Measurements from ENCODE around the gene ARL6IP5.

The ARL6IP5 gene, protein sequence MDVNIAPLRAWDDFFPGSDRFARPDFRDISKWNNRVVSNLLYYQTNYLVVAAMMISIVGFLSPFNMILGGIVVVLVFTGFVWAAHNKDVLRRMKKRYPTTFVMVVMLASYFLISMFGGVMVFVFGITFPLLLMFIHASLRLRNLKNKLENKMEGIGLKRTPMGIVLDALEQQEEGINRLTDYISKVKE

DNA sequence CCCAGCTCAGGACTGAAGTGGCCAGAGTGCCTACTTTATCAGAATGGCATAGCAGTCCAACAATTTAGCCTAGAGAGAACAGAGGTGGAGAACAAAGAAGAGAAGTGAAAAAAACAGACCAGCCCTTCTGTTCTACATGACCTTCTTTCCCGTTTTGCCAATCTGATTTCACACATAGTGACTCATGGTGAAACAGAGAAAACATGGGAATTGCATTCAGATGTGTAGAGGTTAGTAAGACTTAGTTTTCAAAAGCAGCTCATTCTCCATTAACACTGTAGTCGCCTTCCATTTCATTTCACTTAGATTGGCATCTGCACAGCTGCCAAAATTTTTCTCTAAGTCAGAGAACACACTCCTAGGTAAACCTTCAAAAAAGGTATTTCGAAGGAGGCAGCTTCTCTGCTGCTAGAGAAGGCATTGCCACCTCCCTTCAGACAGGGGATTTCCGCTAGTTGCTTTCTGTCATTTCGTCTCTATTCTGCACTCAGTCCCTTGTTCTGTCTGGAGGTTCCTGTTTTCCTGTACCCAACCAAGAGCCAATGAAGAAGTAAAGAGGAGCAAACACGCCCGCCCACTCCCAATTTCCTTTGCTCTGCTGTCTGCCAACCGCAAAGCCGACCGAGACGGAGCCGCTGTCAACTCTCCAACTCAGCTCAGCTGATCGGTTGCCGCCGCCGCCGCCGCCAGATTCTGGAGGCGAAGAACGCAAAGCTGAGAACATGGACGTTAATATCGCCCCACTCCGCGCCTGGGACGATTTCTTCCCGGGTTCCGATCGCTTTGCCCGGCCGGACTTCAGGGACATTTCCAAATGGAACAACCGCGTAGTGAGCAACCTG, at the start of gene ARL6IP5:
Gene ARL6IP5, plus strand, starts transcription at position 612 of the 842 bp plus-strand sequence. Its CDS starts 111 bp downstream, at position 723.
- peak; percentile 94 for DNase-seq (ENCODE audit: low spot score)

DNA sequence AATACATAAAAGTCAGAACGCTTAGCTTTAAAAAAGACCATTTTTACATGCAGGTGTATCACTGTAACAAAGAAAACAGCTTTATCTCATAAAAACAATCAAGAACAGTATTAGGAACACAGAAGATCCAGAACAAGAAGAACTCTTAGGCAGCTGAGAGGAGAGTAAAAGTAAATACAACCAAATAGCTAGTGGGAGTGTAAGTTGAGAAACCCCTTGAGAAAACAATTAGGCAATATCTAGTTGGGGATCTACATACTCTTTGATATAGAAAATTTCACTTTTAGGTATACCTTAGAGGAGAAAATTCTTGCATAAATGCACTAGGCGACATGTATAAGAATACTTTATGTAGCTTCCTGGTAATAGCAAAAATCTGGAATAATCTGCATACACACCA, 40.1 kb upstream of the ARL6IP5 start:
- no peak for DNase-seq (ENCODE audit: low spot score)

DNA sequence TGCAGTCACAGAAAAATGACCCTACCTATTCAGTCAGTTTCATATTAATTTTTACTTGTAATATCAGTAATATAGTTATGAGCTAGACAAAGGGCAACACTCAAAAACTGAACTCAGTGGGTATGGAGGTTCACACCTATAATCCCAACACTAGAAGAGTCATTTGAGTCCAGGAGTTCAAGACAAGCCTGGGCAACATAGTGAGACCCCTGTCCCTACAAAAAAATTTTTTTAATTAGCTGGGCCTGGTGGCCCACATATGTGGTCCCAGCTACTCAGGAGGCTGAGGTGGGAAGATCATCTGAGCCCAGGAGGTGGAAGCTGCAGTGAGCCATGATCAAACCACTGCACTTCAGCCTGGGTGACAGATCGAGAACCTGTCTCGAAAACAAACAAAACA, 35.7 kb upstream of the ARL6IP5 start:
- no peak for DNase-seq (ENCODE audit: low spot score)

DNA sequence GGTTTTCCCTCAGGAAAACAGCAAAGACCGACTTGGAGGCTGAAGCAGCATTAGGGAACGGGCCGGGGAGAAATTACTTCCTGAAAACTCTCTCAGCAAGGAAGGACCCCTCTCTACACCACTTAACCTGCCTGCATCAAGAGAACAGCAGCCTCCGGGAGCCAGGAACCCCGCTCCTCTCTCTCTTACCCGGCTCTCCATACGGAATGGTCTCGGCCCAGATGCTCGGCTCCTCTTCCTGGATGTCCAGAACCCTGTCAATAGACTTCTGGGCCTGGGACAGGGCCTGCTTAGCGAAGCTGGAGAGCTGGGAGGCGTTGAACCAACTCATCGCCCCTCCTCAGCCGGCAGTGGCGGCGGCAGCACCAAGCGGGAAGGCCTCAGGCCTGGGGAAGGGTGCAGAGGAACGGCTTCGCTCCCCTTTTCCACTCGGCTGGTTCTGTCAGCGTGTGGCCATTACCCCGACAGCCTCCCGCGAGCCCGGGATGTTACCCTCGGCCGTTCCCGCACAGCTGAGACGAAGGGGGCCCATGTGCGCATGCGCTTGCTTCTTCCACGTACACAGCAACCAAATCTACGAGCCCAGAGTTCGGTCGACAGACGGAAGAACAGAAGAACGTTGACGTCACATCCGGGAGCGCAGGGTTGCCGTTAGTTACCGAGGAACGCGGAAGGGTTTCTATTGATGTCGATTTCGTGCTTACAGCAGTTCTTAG, 32.8 kb upstream of the ARL6IP5 start, which contains the start of gene TMF1:
Gene TMF1, minus strand, starts transcription at position 578 of the 716 bp plus-strand sequence. Its CDS starts 247 bp downstream, at position 331.
- DNase-seq (ENCODE audit: low spot score): peak; percentile 98

DNA sequence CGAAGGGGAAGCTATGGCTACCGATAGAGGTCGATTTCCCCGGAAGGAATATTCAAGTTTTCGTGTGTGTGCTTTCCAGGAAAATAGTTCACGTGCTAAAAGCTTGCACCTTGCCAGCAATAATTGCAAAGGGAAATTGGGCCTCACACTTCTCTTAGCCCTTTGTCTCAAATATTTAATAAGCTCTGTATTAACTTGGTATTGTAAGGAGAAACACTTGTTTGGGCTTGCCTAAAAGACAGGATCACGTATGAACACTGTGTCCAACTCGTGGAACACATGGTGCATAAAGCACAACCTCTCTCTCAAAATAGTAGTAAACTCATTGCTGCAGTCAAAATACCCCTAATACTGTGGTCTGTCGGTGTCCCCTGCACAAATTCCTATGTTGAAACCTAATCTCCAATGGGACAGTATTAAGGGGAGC, 32.3 kb upstream of the ARL6IP5 start:
- no peak for DNase-seq (ENCODE audit: low spot score)

DNA sequence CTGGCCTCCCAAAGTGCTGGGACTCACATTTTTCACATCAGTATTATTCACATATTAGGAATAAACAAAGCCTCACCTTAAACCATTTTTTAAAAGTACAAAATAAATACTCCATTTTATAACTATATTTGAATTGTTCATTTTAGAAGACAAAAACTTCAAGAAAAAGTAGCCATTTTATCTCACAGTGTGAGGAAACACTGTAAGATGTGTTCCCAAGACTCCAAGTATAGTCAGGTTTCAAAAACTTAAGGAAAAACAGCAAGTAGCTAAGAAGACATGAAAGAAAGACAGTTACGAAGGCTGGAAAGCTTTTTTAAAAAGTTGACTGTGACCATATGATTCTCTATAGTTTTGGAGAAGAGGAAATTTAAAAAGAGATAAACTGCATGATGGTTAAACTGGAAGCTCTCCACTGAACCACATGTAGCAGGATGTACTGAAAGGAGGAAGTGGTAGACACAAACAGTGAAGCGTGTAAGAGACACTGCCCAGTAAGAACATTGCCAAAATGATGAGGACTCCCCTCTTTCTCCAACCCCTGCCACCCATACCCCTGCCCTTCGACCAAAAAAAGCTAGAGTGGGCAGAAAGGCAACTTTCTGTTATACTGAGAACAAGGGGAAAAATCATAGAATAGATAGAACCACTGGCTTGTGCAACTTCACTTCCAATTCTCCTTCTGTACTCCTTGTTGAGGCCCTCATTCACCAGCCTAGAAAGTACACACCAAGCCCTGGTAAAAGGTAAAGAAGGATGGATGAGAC, 26.4 kb upstream of the ARL6IP5 start:
- peak; percentile 45 for DNase-seq (ENCODE audit: low spot score)

DNA sequence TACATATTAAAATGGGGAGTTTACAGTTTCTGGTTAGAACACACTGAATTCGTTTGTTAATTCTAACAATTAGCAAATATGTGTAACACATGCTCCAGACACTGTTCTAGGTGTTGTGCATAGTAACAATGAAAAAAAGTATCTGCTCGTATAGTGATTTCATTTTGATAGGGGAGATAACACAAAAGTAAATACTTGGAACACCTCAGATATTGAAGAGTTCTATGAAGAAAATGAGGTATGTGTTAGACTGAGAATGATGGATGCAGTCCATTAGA, 25.9 kb upstream of the ARL6IP5 start:
- no peak for DNase-seq (ENCODE audit: low spot score)

DNA sequence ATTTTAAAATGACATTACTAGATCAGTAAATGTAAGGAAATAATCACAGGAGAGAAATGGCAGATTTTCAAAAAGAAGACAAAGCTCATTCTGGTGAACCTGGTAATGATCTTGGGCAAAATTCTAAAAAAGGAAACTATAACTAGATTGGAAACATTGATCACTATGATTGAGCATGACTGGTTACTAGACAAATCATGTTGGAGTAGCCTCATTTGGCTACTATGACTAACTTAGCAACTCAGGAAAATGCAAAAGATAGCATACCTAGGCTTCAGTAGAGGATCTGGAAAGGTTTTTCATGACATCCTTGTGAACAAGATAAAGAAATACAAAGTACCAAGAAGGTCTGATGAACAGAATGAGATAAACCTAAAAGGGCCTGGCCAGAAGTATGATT, 25.0 kb upstream of the ARL6IP5 start:
- no peak for DNase-seq (ENCODE audit: low spot score)

DNA sequence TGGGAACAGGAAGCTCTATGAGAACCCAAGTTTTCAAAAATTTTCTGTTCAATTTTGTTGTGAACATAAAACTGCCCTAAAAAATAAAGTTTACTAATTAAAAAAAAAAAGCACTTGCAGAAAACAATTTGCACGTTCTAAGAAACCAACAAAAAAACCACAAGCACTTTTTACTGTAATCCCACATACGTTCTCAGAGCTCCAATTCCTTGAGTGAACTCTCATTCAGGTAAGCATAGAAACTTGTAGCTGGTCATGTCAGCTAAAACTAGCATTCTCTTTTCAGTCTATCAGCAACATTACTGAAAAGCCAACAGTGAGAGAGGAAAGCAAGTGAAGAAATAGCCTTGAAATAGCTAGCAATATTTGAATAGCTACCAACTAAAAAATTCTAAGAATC, 21.1 kb upstream of the ARL6IP5 start:
- DNase-seq (ENCODE audit: low spot score): peak; percentile 69

DNA sequence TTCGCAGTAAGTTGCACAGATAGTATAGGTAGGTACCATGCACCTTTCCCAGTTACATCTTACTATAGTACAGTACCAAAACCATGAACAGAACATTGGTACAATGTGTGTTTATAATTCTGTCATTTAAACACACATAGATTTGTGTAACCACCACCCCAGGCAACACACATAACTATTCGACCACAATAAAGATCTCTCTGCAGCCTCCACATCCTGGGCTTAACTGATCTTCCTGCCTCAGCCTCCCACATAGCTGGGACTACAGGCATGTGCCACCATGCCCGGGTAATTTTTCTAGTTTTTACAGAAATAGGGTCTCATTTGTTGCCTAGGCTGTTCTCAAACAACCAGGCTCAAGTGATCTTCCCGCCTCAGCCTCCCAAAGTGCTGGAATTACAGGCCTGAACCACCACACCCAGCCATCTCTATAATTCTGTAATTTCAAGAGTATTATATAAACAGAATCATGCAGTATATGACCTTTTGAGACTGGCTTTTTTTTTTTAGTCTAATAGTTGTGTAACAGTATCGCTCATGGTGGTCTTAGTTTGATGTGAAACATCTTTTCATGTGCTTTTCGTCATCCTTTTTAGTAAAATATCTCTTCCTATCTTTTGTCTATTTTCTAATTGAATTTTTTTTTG, 19.3 kb upstream of the ARL6IP5 start:
- peak; percentile 44 for DNase-seq (ENCODE audit: low spot score)

DNA sequence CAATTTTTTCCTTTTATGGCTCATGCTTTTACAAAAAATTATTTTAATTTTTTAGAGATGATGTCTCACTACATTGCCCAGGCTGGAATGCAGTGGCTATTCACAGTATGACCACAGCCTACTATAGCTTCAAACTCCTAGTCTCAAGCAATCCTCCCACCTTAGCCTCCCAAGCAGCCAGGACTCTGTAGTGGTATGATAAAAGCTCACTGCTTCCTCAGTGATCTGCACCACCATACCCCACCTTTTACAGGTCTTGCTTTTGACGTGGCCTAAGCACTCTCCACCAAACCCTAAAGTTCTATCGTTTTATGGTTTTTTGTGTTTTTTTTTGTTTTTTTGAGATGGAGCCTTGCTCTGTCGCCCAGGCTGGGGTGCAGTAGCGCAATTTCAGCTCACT, 18.6 kb upstream of the ARL6IP5 start:
- DNase-seq (ENCODE audit: low spot score): no peak

DNA sequence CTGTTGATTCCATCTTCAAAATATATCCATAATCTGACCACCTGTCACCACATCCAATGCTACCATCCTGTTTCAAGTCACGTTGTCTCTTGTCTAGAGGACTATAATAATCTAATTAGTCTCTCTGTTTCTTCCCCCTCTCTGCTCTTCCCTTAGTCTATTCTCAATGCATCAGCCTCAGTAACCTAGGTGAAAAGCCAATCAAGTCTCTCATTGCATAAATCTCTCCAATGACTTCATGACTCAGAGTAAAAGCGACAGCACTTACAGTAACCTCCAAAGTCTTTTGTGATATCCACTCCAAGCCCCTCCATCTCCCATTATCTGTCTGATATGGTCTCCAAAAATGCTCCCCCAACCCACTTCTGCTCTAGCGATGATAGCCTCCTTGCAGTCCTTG, 11.8 kb upstream of the ARL6IP5 start:
- no peak for DNase-seq (ENCODE audit: low spot score)

DNA sequence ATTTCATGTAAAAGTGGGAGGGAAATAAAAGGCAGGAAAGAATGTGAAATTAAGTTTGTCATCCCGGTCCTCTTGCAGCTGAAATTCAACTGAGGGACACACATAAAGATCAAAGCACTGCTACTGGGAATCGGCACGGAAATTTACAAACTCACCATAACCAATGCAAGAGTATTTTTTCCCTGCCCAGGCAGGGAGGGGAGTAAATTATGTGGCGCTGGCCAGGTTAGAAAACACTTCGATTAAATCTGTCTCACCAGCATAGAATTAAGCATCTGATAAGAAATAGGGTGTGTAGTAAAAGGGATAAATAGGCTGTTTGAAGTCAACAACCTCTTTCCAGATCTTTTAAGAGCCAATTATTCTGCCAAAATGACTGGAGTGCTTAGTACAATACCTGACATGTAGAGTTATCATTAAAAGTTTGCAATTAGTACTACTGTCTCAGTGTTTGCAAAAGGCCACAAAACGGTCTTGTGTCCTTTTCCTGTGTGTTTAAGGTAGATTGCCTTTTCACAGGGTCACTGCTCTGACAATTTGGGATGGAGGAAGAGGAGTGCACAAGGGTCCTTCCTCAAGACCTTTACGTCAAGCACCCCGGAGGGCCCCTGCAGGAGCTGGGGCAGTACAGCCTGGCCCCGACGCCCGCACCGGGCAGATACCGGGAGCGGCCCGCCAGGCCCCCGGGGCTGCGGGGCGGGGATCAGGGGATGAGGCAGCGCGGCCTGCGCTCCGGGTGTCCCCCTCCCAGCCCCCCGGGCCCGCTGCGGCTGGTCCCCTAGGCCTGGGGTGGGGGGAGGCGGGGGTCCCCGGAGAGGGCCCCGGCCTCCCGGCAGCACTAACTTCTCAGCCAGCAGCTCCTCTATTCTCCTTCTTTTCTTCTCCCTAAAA, 5.2 kb upstream of the ARL6IP5 start:
- peak; percentile 29 for DNase-seq (ENCODE audit: low spot score)

DNA sequence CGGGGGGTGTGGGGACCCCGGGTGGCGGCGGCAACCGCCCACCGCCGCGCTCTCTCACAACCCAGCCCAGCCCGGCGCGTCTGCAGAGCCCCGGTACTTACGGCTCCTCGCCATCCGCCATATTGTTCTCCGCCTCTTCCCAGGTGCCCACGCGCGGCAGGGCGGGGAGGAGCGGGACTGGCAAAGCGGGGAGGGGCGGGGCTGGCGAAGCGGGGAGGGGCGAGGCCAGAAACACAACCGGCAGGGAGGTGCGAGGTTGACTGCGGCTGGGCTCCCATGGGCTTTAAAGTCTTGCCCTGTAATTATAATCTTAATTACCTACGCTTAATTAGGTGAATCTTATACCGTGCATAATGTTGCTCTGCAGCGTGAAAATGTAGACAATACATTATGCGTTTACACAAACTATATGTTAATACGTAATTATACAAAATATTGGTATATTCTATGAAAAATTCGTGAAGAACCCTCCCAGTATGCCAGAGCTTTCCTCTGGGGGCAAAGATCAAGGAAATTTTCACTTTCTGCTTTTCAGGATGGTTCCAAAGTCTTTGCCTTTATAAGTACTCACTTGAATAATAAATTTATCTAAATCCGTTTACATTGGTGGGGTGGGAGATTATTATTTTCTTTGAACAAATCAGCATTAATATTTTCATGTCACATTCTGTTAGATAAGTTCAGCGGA, 4.4 kb upstream of the ARL6IP5 start, which contains the start of gene UBA3:
Gene UBA3, minus strand, starts transcription at position 133 of the 688 bp plus-strand sequence. Its CDS starts 12 bp downstream, at position 121.
- DNase-seq (ENCODE audit: low spot score): peak; percentile 90

DNA sequence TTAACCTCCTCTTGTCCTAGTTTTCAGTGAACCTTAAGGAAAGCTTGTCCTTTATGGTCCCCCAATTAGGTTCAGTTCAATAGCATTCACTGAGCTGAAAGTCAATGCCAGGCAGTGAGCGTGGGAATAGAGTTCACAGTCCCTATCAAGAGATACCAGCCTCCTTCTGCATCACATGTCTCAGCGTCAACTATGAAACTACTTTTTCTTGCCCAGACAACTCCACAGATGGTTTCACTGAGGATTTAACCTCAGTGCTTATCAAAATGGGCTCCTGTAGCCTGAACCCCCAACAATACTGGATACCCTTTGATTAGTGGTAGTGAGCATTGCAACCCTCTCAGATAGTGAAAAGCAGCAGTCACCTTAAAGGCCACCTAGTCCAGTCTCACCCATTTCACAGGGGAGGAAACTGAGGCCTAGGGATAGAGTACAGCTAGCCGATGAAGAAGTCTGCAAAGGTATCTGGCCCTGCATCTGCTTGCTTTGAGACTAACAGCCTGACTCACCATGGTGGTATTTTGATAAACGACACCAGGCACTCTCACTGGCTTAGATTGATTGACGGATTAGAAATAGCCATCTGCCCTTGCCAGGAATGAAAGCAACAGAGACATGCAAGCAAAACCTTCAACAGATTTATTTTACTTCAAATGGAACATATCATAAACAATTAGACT, 3.0 kb upstream of the ARL6IP5 start:
- peak; percentile 37 for DNase-seq (ENCODE audit: low spot score)

DNA sequence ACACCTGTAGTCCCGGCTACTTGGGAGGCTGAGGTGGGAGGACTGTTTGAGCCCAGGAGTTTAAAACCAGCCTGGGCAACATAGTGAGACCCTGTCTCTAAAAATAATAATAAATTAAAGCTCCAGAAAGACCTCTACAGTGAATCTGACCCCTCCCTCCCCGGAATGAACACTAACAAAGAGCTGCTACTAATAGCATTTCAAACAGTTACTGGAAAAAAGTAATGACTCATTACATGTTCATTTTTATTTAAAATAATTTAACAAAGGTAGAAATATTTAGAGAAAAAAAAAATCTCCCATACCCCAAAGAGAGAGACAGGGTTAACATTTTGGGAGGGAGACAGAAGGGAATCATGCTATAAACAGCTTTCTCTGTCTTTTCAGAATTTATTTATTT, 2.4 kb upstream of the ARL6IP5 start:
- DNase-seq (ENCODE audit: low spot score): peak; percentile 52

DNA sequence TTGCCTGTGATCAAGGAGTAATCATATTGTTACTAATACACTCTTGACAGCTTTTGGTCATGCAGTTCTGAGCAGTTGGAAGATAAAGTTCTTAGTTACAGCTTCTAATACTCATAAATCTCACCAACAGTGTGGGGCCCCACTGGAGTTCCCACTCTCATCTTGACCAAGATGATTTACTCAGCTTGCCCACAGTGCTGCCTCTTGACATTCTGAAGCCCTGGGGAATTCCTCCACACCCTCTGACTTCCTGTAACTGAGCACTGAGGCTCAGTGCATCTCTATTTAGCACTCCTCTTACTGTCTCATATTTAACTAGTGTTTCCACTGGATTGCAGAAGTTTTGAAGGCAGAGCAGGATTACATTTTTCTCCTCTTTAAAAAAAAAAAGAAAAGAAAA, 1.9 kb upstream of the ARL6IP5 start:
- DNase-seq (ENCODE audit: low spot score): peak; percentile 87

DNA sequence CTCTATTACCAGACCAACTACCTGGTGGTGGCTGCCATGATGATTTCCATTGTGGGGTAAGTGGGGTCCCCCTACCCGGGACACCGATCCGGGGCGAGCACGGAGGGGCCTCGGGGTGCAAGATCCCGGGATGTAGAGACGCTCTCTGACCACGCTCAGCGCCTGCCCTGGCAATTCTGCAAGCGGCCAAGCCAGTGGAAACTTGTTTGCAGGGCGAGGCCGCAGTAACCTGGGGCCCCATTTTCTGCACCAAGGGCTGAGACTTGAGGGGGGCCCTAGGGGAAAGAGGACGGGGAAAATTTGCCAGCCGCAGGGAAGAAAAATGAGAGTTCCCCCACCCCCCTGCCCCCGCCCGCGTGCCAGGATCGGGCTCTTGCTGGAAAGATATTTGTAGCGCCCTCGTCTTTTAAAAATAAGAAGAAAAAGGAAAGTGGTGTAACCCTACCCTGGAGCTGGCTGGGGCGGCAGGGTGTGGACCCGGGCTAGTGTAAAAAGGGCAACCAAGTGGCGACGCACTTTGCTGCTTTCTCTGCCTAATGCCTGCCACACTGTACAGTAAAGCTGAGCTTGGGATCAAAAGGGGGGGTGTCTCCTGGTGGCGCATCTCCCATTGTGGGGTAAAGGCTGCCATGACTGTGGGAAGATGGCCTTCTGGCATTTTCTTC, 563 bp downstream of the ARL6IP5 start:
- DNase-seq (ENCODE audit: low spot score): no peak

Data from CD4-positive, alpha-beta T cell treated with Interleukin-2 at 100 ng/mL for 4 hours (primary cell).